ENCODE results near the gene VARS1.

The VARS1 gene

DNA sequence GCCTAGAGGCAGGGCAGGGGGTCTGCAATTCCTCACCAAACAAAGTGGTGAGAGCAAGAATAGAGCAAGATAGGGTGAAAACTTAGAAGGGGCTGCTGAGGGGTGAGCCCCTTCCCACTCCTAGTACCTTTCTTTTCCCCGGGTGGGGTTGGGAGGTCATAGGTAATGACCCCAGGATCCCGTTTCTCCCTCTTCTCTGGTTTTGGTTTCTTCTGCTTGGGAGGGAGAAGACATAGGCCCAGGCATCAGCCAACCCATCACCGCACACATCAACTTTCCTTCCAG is 3.5 kb downstream of the VARS1 start:
- no peak for DNase-seq

DNA sequence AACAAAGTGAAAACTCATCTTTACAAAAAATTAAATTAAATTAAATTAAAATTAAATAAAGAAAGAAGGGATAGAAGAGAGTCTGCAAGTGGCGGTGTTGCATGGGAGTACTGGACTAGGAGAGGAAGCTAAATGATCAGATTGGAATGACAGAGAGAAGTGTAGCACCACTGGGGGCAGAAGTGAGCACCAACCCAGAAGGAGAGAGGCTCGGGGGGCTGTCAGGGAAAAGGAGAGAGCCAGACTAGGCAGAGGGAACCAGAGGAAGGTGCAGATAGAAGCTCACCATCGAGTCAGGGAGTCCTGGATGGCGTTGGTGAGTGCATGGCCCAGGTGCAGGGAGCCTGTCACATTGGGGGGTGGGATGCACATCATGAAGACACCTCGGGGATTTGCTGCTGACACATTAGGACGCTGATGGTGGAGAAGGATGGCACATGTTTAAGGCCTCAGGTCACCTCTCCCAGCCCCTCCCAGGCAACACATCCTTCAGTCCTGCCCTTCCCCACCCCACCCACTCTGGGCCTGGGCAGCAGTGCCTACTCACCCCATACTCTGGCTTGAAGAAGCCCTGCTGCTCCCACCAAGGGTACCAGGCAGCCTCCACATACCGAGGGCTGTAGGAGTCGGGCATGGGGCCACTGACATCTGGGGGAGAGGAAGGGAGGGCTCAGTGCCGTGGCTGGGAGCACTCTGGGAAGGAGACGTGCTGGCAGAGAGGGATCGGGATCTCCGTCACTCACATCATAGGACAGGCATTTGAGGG is 4.0 kb downstream of the VARS1 start:
- peak; percentile 38 for DNase-seq

DNA sequence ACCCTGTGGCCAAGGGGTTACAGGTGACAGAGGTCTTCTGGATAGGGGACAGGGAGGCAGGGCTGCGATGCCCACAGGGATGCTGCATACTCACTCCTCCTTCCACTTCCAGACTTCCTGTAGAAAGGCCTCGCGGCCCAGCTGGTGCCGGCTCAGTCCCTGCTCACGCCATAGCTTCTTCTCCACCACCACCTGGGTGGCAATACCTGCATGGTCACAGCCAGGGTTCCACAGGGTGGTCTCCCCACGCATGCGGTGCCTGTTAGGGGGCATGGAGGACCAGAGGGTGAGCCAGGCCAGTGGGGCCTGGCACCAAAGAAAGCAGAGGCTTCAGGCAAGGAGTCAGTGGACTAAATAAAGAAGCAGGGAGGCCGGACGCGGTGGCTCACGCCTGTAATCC is 10.1 kb downstream of the VARS1 start:
- no peak for DNase-seq

DNA sequence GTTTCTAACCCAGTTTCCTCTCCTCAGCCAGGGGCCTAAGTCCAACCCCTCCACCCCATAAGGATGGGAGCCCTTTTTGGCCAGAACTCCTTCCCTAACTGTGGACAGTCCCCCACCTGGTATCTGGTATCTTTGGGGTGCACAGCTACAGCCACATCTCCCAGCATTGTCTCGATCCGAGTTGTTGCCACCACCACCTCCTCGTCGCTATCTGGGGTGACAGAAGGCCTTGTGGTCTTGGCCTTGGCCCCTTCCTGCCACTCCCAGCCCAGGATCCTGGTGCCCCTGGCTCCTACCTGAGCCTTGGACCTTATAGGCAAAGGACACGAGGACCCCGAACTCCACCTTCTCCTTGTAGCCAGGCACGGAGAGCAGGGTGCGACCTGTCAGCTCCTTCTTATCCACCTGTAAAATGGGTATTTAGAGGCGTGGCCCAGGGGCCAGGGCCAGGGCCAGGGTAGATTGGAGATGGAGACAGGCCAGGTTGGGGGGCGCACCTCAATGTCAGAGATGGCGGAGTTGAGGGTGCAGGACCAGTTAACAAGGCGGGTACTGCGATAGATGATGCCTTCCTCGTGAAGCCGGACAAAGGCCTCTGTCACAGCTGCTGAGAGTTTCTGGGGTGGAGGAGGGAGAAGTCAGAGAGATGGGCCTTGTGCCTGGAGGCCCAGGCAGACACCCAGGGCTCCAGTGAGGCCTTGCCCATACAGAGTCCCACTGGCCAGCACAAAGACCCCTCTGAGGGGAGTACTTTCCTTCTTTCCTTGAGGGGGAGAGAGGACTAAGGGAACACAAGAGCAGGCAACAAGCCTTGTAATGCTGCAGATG is 11.2 kb downstream of the VARS1 start:
- no peak for DNase-seq

DNA sequence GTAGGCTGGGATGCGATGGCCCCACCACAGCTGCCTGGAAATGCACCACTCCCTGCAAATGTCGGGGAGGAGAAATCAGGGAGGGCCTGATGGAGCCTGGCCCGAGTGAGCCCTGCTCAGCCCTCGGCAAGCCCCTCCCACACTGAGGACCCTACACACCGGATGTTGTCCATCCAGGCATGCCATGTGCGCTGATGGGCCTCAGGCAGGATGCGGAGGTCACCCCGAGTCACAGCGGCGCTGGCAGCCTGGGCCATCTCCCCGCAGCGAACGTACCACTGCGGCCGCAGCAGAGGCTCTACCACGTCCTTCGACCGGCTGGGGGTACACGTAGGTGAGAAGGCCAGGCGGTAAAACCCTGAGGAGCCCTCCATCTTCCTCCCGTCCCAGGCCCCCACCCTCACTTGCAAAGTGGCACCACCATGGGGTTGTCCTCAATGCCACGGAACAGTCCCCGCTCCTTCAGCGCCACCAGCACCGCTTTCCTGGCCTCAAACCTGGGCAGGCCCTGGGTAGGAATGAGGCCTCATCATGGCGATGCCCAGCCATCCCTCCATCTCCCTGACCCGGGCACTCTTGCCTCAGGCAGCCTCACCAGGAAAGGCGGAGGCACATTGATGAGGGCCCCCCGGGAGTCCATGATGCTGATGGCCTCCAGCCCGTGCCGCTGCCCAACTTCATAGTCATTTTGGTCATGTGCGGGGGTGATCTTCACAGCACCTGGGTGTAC is 13.3 kb downstream of the VARS1 start:
- DNase-seq, result no peak

DNA sequence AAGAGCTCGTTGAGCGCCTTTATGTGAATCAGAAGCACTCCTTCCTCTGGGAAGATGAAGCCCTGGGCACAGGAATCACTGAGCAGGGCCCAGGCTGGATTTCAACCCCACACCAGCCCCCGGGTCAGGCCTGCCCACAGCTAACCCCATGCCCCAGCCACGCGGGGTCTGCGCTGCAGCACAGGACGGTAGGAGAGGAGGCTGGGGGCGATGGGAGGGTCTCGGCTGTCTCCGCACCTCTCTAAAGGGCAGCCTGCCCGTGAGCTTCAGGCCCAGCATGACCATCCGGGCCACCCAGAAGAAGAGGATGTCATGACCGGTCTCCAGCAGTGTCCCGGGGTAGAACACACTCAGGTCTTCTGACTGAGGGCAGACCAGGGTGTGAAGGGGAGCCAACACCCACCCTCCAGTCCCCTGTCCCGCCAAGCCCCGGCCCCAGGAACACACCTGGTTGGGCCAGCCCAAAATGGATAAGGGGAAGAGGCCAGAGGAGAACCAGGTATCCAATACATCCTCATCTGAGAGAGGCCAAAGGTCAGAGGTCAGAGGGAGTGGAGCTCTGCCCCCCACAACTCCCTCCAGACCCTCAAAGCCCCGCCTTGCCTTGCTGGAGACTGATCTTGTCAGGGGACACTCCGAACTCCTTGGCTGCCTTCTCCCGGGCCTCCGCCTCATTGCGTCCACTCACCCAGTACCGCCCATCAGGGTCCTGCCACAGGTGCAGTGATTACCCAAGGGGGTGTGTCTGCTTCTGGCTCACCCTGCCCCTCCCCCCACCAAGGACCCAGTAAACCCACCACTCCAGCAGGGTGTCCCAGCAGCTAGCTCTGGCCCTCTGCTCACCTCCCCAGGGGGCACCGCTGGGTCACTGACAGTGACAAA is 14.1 kb downstream of the VARS1 start:
- no peak for DNase-seq

DNA sequence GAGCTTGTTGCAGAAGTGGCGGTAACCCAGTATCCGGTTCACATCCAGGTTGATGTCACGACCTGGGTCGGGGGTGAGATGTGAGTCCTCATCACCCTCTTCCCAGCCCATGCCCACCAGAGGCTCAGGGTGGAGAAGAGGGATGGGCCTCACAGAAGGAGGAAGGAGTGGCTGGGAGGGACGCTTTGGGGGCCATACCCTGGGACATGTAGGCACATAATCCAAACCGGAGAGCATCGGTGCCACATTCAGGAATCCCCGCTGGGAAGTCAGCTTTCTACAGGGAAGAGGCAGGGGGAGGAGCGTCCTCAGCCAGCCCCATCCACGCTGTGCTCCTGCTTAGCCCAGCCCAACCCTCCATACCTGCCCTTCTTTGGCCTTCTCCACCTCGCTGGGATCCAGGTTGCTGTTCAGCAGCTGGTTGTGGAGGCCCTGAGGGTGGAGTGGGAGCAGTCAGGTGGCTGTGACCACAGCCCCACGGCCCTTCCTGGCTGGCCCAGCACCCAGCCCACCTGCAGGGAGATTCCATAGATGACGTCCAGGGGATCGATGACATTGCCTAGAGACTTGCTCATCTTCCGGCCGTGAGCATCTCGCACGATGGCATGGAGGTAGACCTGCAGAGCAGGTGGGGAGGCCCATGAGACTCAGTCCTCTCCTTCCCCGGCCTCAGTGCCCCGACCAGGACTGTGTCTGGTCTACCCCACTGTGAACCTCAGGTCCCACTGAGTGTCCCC is 14.9 kb downstream of the VARS1 start:
- no peak for DNase-seq

DNA sequence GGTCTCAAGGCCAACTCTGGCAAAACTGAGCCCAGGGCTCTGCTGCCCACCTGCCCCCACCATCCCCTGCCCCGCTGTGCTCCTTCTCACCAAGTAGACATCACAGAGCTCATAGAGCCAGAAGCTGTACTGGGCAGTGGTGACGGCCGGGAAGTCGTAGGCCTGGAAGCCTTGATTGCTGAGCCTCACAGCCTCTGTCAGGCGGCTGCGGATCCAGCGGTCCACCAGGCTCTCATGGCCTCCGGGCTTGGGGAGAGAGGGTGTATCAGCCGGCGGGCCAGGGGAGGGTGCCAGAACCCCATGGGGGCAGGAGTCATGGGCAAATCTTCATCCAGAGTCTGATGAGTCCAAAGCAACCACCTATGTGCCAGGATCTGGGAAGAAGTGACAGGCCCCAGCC is 15.6 kb downstream of the VARS1 start:
- no peak for DNase-seq

DNA sequence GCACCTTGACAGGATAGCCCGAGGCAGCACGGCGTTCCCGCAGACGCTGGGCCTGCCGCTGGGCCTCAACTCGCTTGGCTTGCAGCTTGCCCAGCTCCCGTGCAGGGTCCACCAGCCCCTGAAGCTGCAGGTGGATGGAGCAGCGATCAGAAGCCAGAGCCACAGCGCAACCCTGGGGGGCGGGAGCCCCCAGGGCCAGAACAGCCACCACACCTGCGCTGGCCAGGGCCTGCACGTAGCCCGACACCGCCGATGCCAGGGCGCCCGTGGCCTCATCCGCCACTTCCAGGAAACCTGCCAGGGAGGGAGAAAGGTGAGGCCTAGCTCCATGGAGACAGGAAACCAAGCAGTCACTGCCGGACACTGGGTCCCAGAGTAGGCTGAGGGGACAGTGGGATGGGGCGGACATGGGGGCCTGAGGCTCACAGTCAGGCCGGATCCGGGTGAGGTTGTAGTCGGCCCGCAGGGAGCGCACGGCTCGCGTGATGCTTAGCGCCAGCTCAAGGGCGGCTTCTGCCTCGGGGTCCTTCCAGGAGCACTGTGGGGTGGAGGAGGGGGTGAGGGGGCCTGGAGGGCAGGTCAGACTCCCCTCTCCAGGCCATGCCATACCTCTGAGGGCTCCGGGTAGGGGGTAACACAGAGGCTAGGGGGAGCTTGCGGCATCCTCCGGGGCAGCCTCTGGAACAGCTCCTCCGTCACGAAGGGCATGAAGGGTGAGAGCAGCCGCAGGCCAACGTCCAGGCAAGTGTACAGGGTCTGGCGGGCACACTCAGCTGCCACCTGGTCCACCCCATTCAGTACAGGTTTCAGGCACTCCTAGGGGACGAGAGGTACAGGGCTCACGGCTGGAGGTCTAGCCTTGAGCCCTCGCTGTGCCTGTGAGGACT is 16.3 kb downstream of the VARS1 start:
- DNase-seq, result no peak

DNA sequence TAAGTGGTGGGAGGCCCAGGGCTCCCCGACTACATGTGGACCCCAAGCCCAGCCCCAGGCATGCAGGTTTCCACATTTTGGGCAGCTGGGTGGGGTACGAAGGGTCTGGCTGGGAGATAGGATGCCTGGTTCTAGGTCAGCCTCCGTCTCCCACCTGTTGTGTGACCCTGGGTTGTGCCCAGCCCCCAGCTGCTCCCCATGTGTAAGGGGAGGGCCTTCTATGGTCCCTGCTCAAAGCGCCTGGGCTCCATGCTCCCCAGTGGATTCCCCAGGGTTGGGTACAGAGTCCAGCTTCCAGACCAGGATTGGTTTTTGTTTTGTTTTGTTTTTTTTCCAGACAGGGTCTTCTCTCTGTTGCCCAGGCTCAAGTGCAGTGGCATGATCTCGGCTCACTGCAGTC is 17.4 kb downstream of the VARS1 start:
- DNase-seq, result no peak

DNA sequence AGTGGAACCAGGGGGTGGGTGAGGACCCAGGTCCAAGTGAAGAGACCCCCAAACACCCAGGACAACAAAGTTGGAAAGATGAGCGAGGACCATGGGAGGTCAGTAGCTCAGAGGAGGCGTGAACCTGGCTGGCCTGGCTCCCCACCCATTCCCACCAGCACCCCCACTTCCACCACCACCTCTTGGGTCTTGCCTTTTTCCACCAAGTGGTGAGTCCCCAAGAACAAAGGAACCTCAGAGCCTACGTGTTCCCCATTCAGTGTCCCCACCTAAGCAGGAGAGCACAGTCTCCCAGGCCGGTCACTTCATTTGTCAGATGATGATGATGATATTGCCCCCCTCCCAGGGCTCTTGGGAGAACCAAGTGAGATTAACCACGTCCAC is 17.9 kb downstream of the VARS1 start:
- DNase-seq, result no peak

DNA sequence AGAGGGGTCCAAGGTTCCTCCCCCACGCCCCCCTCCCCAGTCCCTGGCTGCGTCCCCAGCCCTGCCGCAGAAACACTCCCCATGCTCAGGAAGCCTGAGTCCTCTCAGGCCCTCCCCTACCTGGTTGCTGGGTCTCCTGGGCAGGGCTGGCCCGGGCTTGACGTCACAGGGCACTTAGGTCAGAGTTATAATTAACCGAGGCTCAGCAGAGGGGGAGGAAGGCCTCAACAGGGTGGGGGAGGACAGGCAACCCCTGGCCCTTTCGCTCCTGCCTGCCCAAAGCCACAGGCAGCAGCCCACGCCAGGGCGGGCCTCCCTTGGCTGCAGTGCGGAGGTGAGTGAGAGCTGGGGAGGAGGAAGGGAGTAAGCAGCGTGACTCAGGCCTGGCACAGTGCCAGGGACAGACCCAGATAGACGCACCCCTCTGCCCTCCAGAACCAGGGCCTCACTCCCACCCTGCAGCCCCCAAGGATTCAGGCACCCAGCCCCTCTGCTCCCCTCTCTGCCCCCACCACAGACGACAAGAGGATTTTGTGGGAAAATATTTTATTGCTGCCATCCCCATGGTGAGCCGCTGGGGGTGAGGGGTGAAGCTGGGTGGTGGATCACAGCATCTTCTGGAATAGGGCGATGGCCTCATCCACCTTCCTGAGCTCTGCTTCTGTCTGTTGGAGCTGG is 18.4 kb downstream of the VARS1 start, which contains the start of gene VWA7:
TSS of gene VWA7 (minus strand) at position 340 of the 678 bp plus-strand sequence. CDS start 549 bp downstream, outside the sequence.
- peak; percentile 83 for DNase-seq

DNA sequence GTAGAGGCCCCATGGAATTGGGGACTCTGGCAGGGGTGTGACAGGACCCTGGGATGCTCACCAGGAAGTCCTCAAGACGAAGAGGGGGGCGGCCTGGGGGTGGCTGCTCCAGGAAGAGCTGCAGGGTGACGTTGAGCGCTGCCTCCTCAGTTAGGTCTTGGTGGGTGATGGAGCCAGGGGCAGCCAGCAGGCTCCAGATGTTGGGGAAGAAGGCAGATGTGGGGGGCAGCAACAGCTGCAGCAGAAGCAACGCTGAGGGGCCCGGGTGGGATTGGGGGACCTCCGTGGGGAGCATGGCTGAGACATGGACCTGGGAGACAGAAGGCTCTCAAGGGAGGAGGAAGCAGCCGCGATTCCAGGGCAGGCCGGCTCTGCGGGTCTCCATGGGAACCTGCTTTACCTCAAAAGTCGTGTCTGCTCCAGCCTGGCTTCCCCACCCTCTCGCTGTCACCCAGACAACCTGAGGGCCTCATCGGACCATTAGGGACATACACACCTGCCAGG is 19.0 kb downstream of the VARS1 start:
- no peak for DNase-seq

DNA sequence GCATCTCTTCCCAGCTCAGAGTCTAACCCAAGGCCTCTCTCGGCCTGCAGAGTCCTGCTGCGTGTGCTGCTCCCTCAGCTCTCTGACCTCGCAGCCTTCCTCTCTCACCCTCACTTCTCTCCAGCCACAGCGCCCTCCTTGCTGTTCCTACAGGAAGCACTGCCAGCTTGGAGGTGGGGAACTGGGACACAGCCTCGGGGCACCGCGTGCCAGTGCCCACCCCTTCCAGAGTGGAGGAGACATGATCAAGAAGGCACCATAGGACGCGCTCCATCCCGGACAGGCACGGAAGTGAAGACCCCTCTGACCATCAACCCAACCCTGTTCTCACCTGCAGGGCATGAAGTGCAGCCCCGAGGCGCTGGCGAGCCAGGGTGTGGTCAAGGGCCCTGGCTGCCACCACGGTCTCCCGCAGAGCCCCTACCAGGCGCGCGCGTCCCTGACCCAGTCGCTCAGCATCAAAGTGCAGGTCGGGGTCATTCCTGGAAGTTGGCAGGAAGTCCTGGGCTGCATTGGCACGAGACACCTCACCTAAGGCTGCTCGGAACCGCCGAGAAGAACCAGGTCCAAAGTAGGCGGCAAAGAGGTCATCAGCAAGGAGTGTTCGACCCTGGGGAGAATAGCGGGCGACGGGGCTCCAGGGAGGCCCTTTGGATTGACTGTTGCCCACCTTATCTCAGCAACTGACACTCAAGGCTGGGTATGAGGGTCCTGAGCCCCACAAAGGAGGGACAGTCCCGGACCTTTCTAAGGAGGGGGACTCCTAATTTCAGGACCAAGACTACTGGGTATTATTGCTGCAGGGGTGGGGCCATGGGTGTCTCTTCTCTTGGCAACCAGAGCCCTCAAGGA is 19.7 kb downstream of the VARS1 start:
- no peak for DNase-seq

DNA sequence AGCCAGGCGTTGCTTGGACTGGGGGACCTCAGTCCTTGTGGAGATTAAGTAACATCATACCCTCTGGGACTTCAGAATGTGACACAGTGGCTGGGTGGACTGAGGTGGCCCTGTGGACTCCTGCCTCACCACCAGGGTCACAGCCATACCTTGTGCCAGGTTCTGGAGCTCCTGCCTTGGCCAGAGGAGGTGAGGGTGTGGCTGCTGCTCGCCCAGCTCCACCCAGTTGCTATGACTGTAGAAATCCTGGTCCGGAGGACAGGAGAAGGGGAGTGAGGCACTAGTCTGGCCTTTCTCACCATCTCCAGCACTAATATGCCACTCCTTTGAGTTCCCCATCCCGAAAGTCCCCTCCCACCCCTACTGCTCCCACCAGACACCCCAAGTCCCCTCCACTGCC is 20.4 kb downstream of the VARS1 start:
- no peak for DNase-seq

DNA sequence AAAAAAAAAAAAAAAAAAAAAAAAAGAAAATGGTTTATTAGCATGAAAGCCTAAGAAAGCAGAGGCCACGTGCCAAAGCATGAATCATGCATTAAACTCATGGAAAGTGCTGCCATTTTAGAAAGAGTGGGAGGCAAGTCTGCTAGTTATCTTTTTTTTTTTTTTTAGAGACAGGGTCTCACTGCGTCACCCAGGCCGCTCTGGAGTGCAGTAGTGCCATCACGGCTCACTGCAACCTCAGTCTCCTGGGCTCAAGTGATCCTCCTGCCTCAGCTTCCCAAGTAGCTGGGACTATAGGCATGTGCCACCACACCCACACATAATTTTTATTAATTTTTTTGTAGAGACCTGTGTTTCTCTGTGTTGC is 23.6 kb downstream of the VARS1 start:
- no peak for DNase-seq

DNA sequence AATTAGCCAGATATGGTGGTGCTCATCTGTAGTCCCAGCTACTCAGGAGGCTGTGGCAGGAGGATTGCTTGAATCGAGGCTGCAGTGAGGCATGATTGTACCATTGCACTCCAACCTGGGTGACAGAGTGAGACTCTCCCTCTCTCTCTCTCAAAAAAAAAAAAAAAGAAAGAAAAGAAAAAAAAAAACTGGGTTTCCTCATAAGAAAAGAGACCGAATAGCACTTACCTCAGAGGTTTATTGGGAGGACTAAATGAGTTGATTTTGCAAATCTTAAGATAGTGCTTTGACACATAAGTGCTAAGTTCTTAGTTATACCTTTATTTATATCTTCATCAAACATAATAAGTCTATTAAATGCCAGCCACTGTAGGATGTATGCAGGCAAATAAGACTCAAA is 24.7 kb downstream of the VARS1 start:
- no peak for DNase-seq

DNA sequence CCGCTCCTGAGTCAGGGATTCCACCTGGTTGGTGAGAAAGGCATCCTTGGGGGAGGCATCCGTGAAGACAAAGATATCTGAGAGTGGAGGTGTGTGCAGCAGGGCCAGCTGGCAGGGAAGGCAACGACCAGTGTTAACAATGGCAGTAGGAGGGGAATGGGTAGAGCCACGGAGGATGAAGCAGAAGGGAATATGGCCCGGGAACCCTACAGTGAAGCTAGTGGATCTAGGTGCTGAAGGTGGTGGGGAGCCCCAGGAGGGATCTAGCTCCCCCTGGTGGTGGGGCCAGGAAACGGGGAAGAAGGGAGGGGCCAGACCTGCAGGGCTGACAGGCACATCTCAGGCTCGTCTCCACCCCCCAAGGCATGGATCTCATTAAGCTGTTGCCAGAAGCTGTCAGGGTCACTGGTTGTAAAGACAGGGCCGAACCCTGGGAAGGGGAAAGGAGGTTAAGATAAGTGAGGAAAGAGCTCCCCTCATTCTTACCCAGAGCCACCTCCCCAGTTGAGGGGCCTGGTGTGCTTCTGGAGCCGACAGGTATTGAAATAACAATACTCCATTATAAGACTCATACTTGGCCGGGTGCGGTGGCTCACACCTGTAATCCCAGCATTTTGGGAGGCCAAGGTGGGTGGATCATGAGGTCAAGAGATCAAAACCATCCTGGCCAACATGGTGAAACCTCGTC is 25.7 kb downstream of the VARS1 start:
- peak; percentile 84 for DNase-seq
